Measurements from ENCODE around the gene STK33. TPM values are rescaled to one million over a fixed set of nuclear protein-coding genes. Genes with fewer than 3 reads are reported as not detected.

STK33 gene
- total and polyA plus RNA-seq, 2 of the 13 experiments (the other 11 are each of a cell fraction or from before 2014, with no cell fraction given): 2.7 to 12.6 TPM

DNA sequence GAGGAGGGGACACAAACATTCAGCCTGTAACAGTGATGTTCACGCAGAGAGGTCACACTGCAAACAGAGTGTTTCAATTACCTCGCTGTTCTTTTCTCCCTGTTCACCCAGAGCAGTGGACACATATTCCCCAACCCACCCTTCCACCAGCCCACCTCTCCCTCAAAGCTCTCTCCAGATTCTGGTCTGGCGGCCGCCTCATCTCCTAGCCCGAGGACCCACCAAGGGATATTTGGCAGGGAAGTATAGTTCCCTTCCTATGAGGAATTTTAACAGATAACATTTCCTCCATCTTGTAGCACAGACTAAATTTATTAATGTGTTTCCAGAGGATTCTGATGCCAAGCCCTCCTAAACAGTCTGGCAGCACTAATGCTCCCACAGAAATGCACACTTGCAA, 219.3 kb downstream of the STK33 start:
- in situ Hi-C loops (cut with HindIII; ENCODE audit: extremely low pct_ligation_motif_present, low pct_unique_long_range_greater_than_20kb) (no loop called here), intact Hi-C loops (cut with micrococcal nuclease; ENCODE audit: unreplicated experiment) (no loop called here)
- TF ChIP-seq, protein P1, sequence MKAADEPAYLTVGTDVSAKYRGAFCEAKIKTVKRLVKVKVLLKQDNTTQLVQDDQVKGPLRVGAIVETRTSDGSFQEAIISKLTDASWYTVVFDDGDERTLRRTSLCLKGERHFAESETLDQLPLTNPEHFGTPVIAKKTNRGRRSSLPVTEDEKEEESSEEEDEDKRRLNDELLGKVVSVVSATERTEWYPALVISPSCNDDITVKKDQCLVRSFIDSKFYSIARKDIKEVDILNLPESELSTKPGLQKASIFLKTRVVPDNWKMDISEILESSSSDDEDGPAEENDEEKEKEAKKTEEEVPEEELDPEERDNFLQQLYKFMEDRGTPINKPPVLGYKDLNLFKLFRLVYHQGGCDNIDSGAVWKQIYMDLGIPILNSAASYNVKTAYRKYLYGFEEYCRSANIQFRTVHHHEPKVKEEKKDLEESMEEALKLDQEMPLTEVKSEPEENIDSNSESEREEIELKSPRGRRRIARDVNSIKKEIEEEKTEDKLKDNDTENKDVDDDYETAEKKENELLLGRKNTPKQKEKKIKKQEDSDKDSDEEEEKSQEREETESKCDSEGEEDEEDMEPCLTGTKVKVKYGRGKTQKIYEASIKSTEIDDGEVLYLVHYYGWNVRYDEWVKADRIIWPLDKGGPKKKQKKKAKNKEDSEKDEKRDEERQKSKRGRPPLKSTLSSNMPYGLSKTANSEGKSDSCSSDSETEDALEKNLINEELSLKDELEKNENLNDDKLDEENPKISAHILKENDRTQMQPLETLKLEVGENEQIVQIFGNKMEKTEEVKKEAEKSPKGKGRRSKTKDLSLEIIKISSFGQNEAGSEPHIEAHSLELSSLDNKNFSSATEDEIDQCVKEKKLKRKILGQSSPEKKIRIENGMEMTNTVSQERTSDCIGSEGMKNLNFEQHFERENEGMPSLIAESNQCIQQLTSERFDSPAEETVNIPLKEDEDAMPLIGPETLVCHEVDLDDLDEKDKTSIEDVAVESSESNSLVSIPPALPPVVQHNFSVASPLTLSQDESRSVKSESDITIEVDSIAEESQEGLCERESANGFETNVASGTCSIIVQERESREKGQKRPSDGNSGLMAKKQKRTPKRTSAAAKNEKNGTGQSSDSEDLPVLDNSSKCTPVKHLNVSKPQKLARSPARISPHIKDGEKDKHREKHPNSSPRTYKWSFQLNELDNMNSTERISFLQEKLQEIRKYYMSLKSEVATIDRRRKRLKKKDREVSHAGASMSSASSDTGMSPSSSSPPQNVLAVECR (CRISPR knock-in tag; IDR thresholded peaks at IDR 0.05; ENCODE audit: borderline replicate concordance): no peak
- no peak for TF ChIP-seq ZBTB21 (CRISPR knock-in tag; IDR thresholded peaks at IDR 0.05)
- TF ChIP-seq SOX13 (IDR thresholded peaks at IDR 0.05): no peak
- no peak for TF ChIP-seq SOX13 (CRISPR knock-in tag; conservative IDR thresholded peaks at IDR 0.05 in 1 of 2, IDR thresholded peaks at IDR 0.05 in 1 of 2)
- H3K27me3 ChIP-seq (ENCODE audit: control insufficient read depth in 1 of 2, insufficient read depth in 2 of 2, low read length in 2 of 2): no peaks in the 10 kb centered on the region; a peak in 1 of 5 replicates
- no peaks in the 10 kb centered on the region for H3K9me3 ChIP-seq (ENCODE audit: low read length)
- ATAC-seq (no peak), DNase-seq (ENCODE audit: low spot score) (no peak), FAIRE-seq (no peak)
- H3K4me2 ChIP-seq (ENCODE audit: low read depth, low read length): no peak overlapping the region
- H3K4me3 ChIP-seq (replicated peaks in 1 of 3; ENCODE audit: insufficient read depth in 1 of 3, low read depth in 2 of 3, low read length in 3 of 3): no peak overlapping the region
- no peaks in the 10 kb centered on the region for H3K4me1 ChIP-seq (ENCODE audit: insufficient read depth, low read length)
- H4K20me1 ChIP-seq (ENCODE audit: insufficient read depth, low read length): no peaks in the 10 kb centered on the region
- WGBS (ENCODE audit: low lambda C conversion rate): 31% methylated on average over 5 of the region's 5 CpGs
- no TSS peak for BruUV-seq (replicated peaks)
- no peak overlapping the region for H2AFZ ChIP-seq (ENCODE audit: low read length)
- H3K79me2 ChIP-seq (ENCODE audit: insufficient read depth, low read length): no peaks in the 10 kb centered on the region
- H3K9ac ChIP-seq (ENCODE audit: insufficient read depth, low read depth, low read length): no peak overlapping the region
- ChIA-PET POLR2A (no interaction called here), CTCF (ENCODE audit: low intra/inter-chr PET ratio, low total read pairs) (no interaction called here)
- H3K27ac ChIP-seq (ENCODE audit: extremely low read length, insufficient read depth, low read length): no peak overlapping the region
- no peaks in the 10 kb centered on the region for H3K36me3 ChIP-seq (replicated peaks in 1 of 2; ENCODE audit: control insufficient read depth in 1 of 2, insufficient read depth in 2 of 2, low read length in 2 of 2)
